ENCODE measurements around the gene WBP1L. TPM values are rescaled to one million over a fixed set of nuclear protein-coding genes. Genes with fewer than 3 reads are reported as not detected.
"Not testable (repeated sequence)": the region's sequence is repeated elsewhere in the genome, so short reads cannot be mapped to it uniquely, and the experiment has no call there.

WBP1L gene
- polyA plus RNA-seq, 3 donors from 2014 or later, result 34.1 to 53.1 (median 35.2) TPM

DNA sequence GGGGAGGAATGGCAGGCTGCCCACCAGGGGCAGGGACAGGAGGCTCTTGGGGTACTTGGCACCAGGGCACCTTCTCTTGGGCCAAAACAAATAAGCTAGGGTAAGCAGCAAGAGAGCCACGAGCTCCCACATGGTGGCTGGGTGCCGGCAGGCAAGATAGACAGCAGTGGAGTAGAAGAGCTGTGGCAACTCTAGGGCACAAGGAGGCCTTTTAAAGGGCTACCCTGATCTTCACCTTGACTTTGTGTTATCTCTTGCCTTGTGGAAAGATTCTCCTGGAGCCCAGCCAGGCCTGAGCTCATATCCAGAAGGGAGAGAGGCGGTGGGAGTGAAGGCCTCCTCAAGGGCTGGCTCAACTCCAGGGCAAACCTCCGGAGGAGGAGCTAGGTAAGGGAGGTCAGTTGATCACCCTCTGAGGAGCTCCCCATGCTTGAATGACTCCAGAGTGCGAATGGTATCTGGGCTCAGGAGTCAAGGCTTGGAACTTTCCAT, 93.5 kb downstream of the WBP1L start, which contains the start of gene CYP17A1:
Gene CYP17A1 (minus strand): TSS at position 184 of the 492 bp plus-strand sequence. CDS start 52 bp downstream, at position 132.
- H3K36me3 Mint-ChIP-seq, result peaks cover 0 to 3% (median 0%) of the 10 kb centered on the region in 3 donors
- no peak within 1 kb of the TSS for H3K4me3 Mint-ChIP-seq
- no peak for DNase-seq
- H3K9me3 Mint-ChIP-seq, result peaks cover 0 to 25% (median 7%) of the 10 kb centered on the region in 6 donors
- H3K27me3 Mint-ChIP-seq (ENCODE audit: low read depth in 3 of 3), result peaks cover 7 to 9% (median 8%) of the 10 kb centered on the region in 3 donors
- no peaks in the 10 kb centered on the region for H3K4me1 Mint-ChIP-seq
- H3K27ac Mint-ChIP-seq, result no peak within 1 kb of the TSS

GRCh38 chr10:102838276-102838927, 94.7 kb downstream of the WBP1L start:
- DNase-seq, H3K27ac Mint-ChIP-seq, H3K36me3 Mint-ChIP-seq, H3K4me1 Mint-ChIP-seq, H3K4me3 Mint-ChIP-seq: not testable (repeated sequence)
- Mint-ChIP-seq H3K9me3 (peaks cover 0 to 25% (median 7%) of the 10 kb centered on the region in 6 donors), H3K27me3 (ENCODE audit: low read depth in 3 of 3) (peaks cover 7 to 11% (median 10%) of the 10 kb centered on the region in 3 donors)

DNA sequence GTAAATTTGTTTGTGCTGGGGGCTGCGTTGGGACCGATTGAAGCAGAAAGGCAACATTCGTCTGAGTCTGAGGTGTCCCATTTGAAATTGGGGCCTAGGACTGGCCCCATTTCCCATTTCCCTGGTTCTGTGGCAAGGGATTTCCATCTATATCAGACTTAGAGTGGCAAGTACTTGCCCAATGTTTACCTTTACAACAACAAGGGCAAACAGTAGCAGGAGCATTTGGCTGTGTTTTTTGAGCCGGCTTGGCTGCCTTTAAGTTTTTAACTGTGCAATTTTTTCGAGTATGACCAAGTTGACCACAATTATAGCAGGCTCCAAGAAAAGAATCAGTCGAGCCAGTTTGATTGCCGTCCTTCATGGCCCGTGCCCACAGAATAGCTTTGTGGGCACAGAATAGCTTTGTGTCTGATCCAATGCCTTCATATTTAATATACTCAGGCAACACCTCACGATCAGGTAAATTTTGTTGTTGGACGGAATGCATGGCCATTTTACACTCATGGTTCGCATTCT, 98.1 kb downstream of the WBP1L start:
- Mint-ChIP-seq H3K27ac (no peak overlapping the region), H3K4me3 (no peak overlapping the region), H3K9me3 (peaks cover 0 to 25% (median 7%) of the 10 kb centered on the region in 6 donors), H3K4me1 (no peaks in the 10 kb centered on the region), H3K36me3 (peaks cover 0 to 3% (median 0%) of the 10 kb centered on the region in 3 donors), H3K27me3 (ENCODE audit: low read depth in 3 of 3) (peaks cover 8 to 14% (median 9%) of the 10 kb centered on the region in 3 donors)
- no peak for DNase-seq

- not testable (repeated sequence) for H3K27ac Mint-ChIP-seq
Observed at GRCh38 chr10:102843139-102843538, 99.4 kb downstream of the WBP1L start.

DNA sequence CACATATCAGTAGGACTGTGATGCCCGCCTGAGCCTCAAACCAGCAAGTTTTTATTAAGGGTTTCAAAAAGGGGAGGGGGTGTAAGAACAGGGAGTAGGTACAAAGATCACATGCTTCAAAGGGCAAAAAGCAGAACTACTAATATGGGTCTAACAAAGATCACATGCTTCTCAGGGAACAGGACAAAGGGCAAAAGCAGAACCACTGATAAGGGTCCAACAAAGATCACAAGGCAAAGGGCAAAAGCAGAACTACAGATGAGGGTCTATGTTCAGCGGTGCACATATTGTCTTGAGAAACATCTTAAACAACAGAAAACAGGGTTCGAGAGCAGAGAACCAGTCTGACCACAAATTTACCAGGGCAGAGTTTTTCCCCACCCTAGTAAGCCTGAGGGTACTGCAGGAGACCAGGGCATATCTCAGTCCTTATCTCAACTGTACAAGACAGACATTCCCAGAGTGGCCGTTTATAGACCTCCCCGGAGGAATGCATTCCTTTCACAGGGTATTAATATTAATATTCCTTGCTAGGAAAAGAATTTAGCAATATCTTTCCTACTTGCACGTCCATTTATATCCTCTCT, 100.5 kb downstream of the WBP1L start:
- not testable (repeated sequence) for H3K4me3 Mint-ChIP-seq; H3K4me1 Mint-ChIP-seq; H3K27me3 Mint-ChIP-seq (ENCODE audit: low read depth in 3 of 3); DNase-seq; H3K9me3 Mint-ChIP-seq; H3K27ac Mint-ChIP-seq; H3K36me3 Mint-ChIP-seq

More at GRCh38 chr10:102843139-102843538, 99.4 kb downstream of the WBP1L start:
- Mint-ChIP-seq H3K27me3 (ENCODE audit: low read depth in 3 of 3) (peaks cover 5 to 11% (median 6%) of the 10 kb centered on the region in 3 donors), H3K9me3 (peaks cover 0 to 14% (median 4%) of the 10 kb centered on the region in 6 donors)
- H3K4me1 Mint-ChIP-seq, H3K36me3 Mint-ChIP-seq, DNase-seq, H3K4me3 Mint-ChIP-seq: not testable (repeated sequence)

- no peak for DNase-seq
- peaks cover 0 to 6% (median 0%) of the 10 kb centered on the region in 3 donors for H3K36me3 Mint-ChIP-seq
- no peaks in the 10 kb centered on the region for H3K9me3 Mint-ChIP-seq
- H3K27ac Mint-ChIP-seq, result no peak overlapping the region
- H3K27me3 Mint-ChIP-seq (ENCODE audit: low read depth in 3 of 3), result peaks cover 3 to 8% (median 5%) of the 10 kb centered on the region in 3 donors
- H3K4me1 Mint-ChIP-seq, result no peaks in the 10 kb centered on the region
- no peak overlapping the region for H3K4me3 Mint-ChIP-seq
Observed at GRCh38 chr10:102845352-102845902, 101.7 kb downstream of the WBP1L start.

GRCh38 chr10:102850025-102850518, 106.3 kb downstream of the WBP1L start:
- peaks cover 2 to 4% (median 2%) of the 10 kb centered on the region in 3 donors for H3K27me3 Mint-ChIP-seq (ENCODE audit: low read depth in 3 of 3)
- peaks cover 0 to 6% (median 0%) of the 10 kb centered on the region in 3 donors for H3K36me3 Mint-ChIP-seq
- peak overlapping the region in 1 of 6 donors; percentile 21 for H3K27ac Mint-ChIP-seq
- no peaks in the 10 kb centered on the region for H3K9me3 Mint-ChIP-seq
- no peak for DNase-seq
- H3K4me3 Mint-ChIP-seq, result no peak overlapping the region
- peaks cover 7 to 10% of the 10 kb centered on the region in 2 donors for H3K4me1 Mint-ChIP-seq

GRCh38 chr10:102853237-102853636, 109.5 kb downstream of the WBP1L start:
- H3K27me3 Mint-ChIP-seq (ENCODE audit: low read depth in 3 of 3); H3K27ac Mint-ChIP-seq; H3K36me3 Mint-ChIP-seq; H3K9me3 Mint-ChIP-seq; DNase-seq; H3K4me3 Mint-ChIP-seq: not testable (repeated sequence)
- peaks cover 10 to 19% of the 10 kb centered on the region in 2 donors for H3K4me1 Mint-ChIP-seq

DNA sequence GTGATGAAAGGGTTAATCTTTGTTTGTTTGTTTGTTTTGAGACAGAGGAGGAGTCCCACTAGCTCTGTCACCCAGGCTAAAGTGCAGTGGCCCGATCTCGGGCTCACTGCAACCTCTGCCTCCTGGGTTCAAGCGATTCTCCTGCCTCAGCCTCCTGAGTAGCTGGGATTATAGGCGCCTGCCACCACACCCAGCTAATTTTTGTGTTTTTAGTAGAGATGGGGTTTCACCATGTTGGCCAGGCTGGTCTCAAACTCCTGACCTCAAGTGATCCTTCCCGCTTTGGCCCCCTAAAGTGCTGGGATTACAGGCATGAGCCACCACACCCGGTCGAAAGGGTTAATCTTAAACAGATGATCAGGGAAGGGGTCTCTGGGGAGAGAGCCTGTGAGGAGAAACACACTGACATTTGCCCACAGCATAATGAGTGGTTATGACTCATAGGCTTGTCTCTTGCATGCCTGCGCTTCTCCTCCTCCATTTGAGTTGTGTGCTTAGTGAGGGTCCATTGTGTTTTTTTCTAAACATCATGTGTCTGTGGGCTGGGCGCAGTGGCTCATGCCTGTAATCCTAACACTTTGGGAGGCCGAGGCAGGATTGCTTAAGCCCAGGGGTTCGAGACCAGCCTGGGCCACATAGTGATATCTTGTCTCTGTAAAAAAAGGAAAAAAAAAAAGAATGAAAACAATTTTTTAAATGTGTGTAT, 112.1 kb downstream of the WBP1L start:
- H3K4me3 Mint-ChIP-seq, result peak overlapping the region in 1 of 5 donors; percentile 55
- H3K36me3 Mint-ChIP-seq; H3K9me3 Mint-ChIP-seq; H3K27ac Mint-ChIP-seq; DNase-seq; H3K27me3 Mint-ChIP-seq (ENCODE audit: low read depth in 3 of 3): not testable (repeated sequence)
- peaks cover 10 to 19% of the 10 kb centered on the region in 2 donors for H3K4me1 Mint-ChIP-seq

- H3K27me3 Mint-ChIP-seq (ENCODE audit: low read depth in 3 of 3), result peaks cover 0 to 2% (median 0%) of the 10 kb centered on the region in 3 donors
- H3K9me3 Mint-ChIP-seq, result no peaks in the 10 kb centered on the region
- peak overlapping the region in 2 of 6 donors; percentile 12 to 29 for H3K27ac Mint-ChIP-seq
- no peak overlapping the region for H3K4me3 Mint-ChIP-seq
- H3K4me1 Mint-ChIP-seq, result peaks cover 10 to 19% of the 10 kb centered on the region in 2 donors
- peaks cover 0 to 11% (median 3%) of the 10 kb centered on the region in 3 donors for H3K36me3 Mint-ChIP-seq
- DNase-seq, result no peak
Observed at GRCh38 chr10:102856758-102857424, 113.1 kb downstream of the WBP1L start.

DNA sequence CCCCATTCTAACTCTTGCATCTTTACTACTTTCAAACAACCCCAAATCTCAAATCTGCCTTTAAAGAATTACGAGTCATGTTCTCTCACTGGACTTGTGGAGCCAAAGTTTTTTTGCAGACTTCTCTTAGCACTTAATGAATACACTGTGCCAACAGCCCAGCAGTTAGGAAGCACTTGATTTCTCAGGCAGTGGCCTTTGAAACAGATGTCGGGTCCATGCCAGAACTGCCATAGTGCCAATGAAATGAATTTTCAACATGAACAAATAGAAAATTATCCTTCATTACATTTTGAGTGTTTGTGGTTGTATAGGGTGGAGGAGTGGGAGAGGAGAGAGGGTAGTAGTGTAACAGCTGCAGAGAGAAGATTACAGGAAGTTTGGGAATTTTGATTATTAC, 116.2 kb downstream of the WBP1L start:
- H3K27me3 Mint-ChIP-seq (ENCODE audit: low read depth in 3 of 3), result peaks cover 0 to 1% (median 0%) of the 10 kb centered on the region in 3 donors
- H3K4me1 Mint-ChIP-seq, result peaks cover 3 to 8% of the 10 kb centered on the region in 2 donors
- no peak for DNase-seq
- no peak overlapping the region for H3K4me3 Mint-ChIP-seq
- H3K9me3 Mint-ChIP-seq, result no peaks in the 10 kb centered on the region
- no peak overlapping the region for H3K27ac Mint-ChIP-seq
- peaks cover 9 to 31% (median 14%) of the 10 kb centered on the region in 3 donors for H3K36me3 Mint-ChIP-seq

GRCh38 chr10:102863660-102864059, 119.9 kb downstream of the WBP1L start:
- peaks cover 0 to 1% (median 0%) of the 10 kb centered on the region in 3 donors for H3K27me3 Mint-ChIP-seq (ENCODE audit: low read depth in 3 of 3)
- no peaks in the 10 kb centered on the region for H3K9me3 Mint-ChIP-seq
- DNase-seq, result no peak
- no peak overlapping the region for H3K27ac Mint-ChIP-seq
- H3K36me3 Mint-ChIP-seq, result peaks cover 15 to 37% (median 24%) of the 10 kb centered on the region in 3 donors
- no peak overlapping the region for H3K4me3 Mint-ChIP-seq
- H3K4me1 Mint-ChIP-seq, result peaks cover 0 to under 1% of the 10 kb centered on the region in 2 donors

GRCh38 chr10:102865620-102866019, 121.9 kb downstream of the WBP1L start:
- peaks cover 7 to 8% of the 10 kb centered on the region in 2 donors for H3K4me1 Mint-ChIP-seq
- H3K9me3 Mint-ChIP-seq, result no peaks in the 10 kb centered on the region
- no peak overlapping the region for H3K27ac Mint-ChIP-seq
- peaks cover 15 to 33% (median 29%) of the 10 kb centered on the region in 3 donors for H3K36me3 Mint-ChIP-seq
- H3K4me3 Mint-ChIP-seq, result no peak overlapping the region
- DNase-seq, result no peak
- peaks cover 1 to 12% (median 3%) of the 10 kb centered on the region in 3 donors for H3K27me3 Mint-ChIP-seq (ENCODE audit: low read depth in 3 of 3)

All from immature natural killer cell (primary cell).